Spleen (tissue), 11 donors: ENCODE data around the gene C11orf24. TPM values are rescaled to one million over a fixed set of nuclear protein-coding genes. Genes with fewer than 3 reads are reported as not detected.

Experiments
- DNase-seq: peaks from one replicate; pipeline ENCODE4 v3.0.0-alpha.2; 2020
- H3K27ac ChIP-seq, 8 donors: fragments of 200-600 bp; sonication (generic) in 7 of 8; 1 replicate in 4 of 8; 2 replicates in 4 of 8; pipeline versions ENCODE4 v1.5.0 to v1.8.0; 2016 to 2021; ENCODE audit warnings: inconsistent platforms in 4 of 8, mild to moderate bottlenecking in 4 of 8, moderate library complexity in 1 of 8
- H3K27me3 ChIP-seq, 7 donors: fragments of 200-600 bp; sonication (generic) in 6 of 7; replicated peaks in 1 of 7; 1 replicate in 4 of 7; 2 replicates in 3 of 7; pipeline versions ENCODE4 v1.5.0 to v1.8.0; 2016 to 2021; ENCODE audit warnings: inconsistent platforms in 3 of 7, mild to moderate bottlenecking in 1 of 7
- H3K36me3 ChIP-seq, 6 donors: fragments of 200-600 bp; sonication (generic) in 5 of 6; 1 replicate in 4 of 6; 2 replicates in 2 of 6; pipeline versions ENCODE4 v1.5.0 to v1.8.0; 2016 to 2021; ENCODE audit warnings: inconsistent platforms in 2 of 6
- H3K4me1 ChIP-seq, 6 donors: fragments of 200-600 bp; sonication (generic) in 5 of 6; 1 replicate in 3 of 6; 2 replicates in 3 of 6; pipeline versions ENCODE4 v1.5.0 to v1.8.0; 2016 to 2021; ENCODE audit warnings: inconsistent platforms in 3 of 6
- H3K4me3 ChIP-seq, 8 donors: fragments of 200-600 bp; sonication (generic) in 7 of 8; 1 replicate in 4 of 8; 2 replicates in 4 of 8; pipeline versions ENCODE4 v1.5.0 to v1.8.0; 2016 to 2021; ENCODE audit warnings: inconsistent platforms in 4 of 8, mild to moderate bottlenecking in 4 of 8, moderate library complexity in 2 of 8
- H3K9me3 ChIP-seq, 8 donors: fragments of 200-600 bp; sonication (generic) in 7 of 8; 1 replicate in 4 of 8; 2 replicates in 4 of 8; pipeline versions ENCODE4 v1.5.0 to v1.8.0; 2016 to 2021; ENCODE audit warnings: inconsistent platforms in 4 of 8
- POLR2A ChIP-seq, 3 donors: fragments of 450-650 bp; IDR thresholded peaks; one replicate each; pipeline ENCODE4 v1.5.1; 2017; ENCODE audit warnings: antibody characterized with exemption in 3 of 3, mild to moderate bottlenecking in 1 of 3
- POLR2AphosphoS5 ChIP-seq, 3 donors: sonication (generic); formaldehyde crosslinking; IDR thresholded peaks; one replicate each; pipeline ENCODE4 v1.5.1; 2017; ENCODE audit warnings: antibody characterized with exemption in 3 of 3
- WGBS, 5 donors: extraction: QIAGEN DNeasy Blood & Tissue Kit in 3 of 5; methylation state at CpG; one replicate each; pipeline versions ENCODE4 v1.1.5 to v1.1.7; 2013 to 2018; 5-methylcytosine and 5-hydroxymethylcytosine counted together
- intact Hi-C: fragments of 100-400 bp; cut with DNase I; formaldehyde crosslinking; loops from one replicate; pipeline ENCODE4 v1.15.0; 2023; ENCODE audit warnings: low total_unique reads
- polyA plus RNA-seq, 3 donors: library from polyadenylated mRNA; stranded (reverse); fragments of 200-250 nt; gene quantifications; one replicate each; pipeline ENCODE4 v1.2.1, GENCODE V29; 2013
- total RNA-seq, 7 donors: library from RNA; depleted of rRNA in 3 of 7; stranded (reverse); fragments of >200 nt in 3 of 7; fragmentation: NEBNext Ultra II Directional in 4 of 7; extraction: Animal tissue kit (Norgen Biotek cat#: 25700) in 4 of 7; gene quantifications; one replicate each; pipeline versions ENCODE4 v1.1.0 to v1.2.1, GENCODE V29; 2016 to 2021
- TF ChIP-seq, protein P1 (sequence below), 11 experiments: fragments of 200-600 bp in 7 of 11; fragments of 450-650 bp in 4 of 11; sonication (generic) in 4 of 11; IDR thresholded peaks in 8 of 11; conservative IDR thresholded peaks in 3 of 11; 1 replicate in 7 of 11; 2 replicates in 4 of 11; pipeline versions ENCODE4 v1.4.0 to v1.8.0; 2016 to 2021; ENCODE audit warnings: antibody characterized with exemption in 11 of 11, inconsistent platforms in 4 of 11, mild to moderate bottlenecking in 1 of 11
- donor health status: healthy with polysubstance abuse.
- donor health status: DM: no; HTN: no; CAD: no; lungs with moderate emphysema.
- donor health status: DM: no; HTN: no; CAD: no.
- donor health status: Bipolar disorder and iron deficiency.
- donor health status: healthy.
- donor health status: DM: no; HTN: no; CAD: no.
- donor health status: DM: yes; HTN: yes; CAD: no.

Gene C11orf24
- total and polyA plus RNA-seq, 10 donors = 15.9 to 36.0 (median 24.2) TPM

DNA sequence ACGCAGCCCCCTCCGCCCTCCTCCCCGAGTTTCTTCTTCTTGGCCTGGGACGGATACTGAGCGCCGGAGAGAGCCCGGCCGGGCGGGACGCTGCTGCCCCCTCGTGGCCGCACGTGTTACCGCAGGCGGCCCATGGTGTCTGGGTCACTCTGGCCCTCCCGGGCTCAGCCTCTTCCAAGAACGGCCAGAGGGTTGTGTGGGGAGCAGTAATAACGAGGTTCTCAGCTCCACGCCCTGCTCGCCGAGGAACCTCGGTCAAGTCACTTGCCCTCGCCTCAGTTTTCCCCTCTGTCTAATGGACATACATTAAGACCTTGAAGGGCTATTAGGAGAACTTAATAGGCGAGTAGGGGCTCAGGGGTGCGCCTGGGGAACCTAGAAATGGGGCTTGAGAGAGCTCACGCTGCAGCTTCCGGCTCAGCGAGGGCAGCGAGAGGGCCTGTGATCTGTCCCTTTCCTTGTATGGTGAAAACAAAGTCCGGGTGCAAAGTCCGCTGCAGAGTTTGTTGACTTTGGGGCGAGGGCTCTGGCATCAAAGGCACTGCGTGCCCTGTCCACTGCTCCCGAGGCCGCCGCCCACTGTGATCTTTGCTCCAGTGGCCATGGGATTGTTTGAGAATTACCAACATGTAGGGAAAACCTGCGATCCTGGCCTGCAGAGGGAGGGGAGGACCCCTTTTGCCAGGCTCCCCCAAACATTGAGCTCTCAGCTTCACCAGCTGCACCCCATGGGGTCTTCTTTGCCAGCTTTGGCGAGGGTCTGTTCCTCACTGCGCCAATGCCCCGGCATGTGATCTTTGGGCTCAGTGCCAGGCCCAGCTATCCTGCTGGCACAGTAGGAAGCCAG, 26.3 kb upstream of the C11orf24 start:
- 27 to 36% (median 31%) methylated on average over 26 to 40 of the region's 40 CpGs for WGBS, 5 donors
- H3K27ac ChIP-seq = no peak overlapping the region

DNA sequence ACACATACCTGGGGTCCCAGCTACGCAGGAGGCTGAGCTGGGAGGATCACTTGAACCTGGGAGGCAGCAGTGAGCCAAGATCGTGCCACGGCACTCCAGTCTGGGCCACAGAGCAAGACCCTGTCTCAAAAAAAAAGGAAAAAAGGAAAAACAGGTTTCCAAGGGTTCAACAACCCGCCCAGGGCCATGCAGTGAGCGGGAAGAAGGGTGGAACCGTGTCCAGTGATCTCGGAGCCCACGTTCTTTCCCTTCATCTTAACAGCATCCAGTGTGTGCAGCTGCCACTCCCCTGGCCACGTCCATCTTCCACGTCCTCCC, 25.7 kb upstream of the C11orf24 start:
- Histone ChIP-seq H3K4me1 (peaks cover 10 to 49% (median 29%) of the 10 kb centered on the region in 6 donors), H3K9me3 (no peaks in the 10 kb centered on the region), H3K27ac (no peak overlapping the region), H3K27me3 (peaks cover 0 to 6% (median 0%) of the 10 kb centered on the region in 7 donors), H3K4me3 (peak overlapping the region in 1 of 8 donors; percentile 39), H3K36me3 (no peaks in the 10 kb centered on the region)
- no peak for DNase-seq
- no peak for TF ChIP-seq POLR2AphosphoS5 (IDR thresholded peaks at IDR 0.05)
- TF ChIP-seq, protein P1, sequence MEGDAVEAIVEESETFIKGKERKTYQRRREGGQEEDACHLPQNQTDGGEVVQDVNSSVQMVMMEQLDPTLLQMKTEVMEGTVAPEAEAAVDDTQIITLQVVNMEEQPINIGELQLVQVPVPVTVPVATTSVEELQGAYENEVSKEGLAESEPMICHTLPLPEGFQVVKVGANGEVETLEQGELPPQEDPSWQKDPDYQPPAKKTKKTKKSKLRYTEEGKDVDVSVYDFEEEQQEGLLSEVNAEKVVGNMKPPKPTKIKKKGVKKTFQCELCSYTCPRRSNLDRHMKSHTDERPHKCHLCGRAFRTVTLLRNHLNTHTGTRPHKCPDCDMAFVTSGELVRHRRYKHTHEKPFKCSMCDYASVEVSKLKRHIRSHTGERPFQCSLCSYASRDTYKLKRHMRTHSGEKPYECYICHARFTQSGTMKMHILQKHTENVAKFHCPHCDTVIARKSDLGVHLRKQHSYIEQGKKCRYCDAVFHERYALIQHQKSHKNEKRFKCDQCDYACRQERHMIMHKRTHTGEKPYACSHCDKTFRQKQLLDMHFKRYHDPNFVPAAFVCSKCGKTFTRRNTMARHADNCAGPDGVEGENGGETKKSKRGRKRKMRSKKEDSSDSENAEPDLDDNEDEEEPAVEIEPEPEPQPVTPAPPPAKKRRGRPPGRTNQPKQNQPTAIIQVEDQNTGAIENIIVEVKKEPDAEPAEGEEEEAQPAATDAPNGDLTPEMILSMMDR (IDR thresholded peaks at IDR 0.05 in 8 of 11, conservative IDR thresholded peaks at IDR 0.05 in 3 of 11) = no peak
- no peak for TF ChIP-seq POLR2A (IDR thresholded peaks at IDR 0.05)
- WGBS, 5 donors = 42 to 50% (median 44%) methylated on average over 10 of the region's 10 CpGs
- intact Hi-C loops = loop anchor here (2.0 kb wide), 1 partner anchor 41 kb away; no protein-coding TSS in a partner anchor

More for the DNA sequence above, 26.3 kb upstream of the C11orf24 start:
- TF ChIP-seq POLR2A (IDR thresholded peaks at IDR 0.05) (no peak), POLR2AphosphoS5 (IDR thresholded peaks at IDR 0.05) (peak; percentile 47 to 81 (median 66))
- TF ChIP-seq, protein P1 (IDR thresholded peaks at IDR 0.05 in 8 of 11, conservative IDR thresholded peaks at IDR 0.05 in 3 of 11) = peak; percentile 96 to 99 (median 97)
- H3K36me3 ChIP-seq = no peaks in the 10 kb centered on the region
- peak overlapping the region in 1 of 8 donors; percentile 39 for H3K4me3 ChIP-seq
- H3K4me1 ChIP-seq = peaks cover 12 to 49% (median 29%) of the 10 kb centered on the region in 6 donors
- H3K27me3 ChIP-seq = peaks cover 0 to 6% (median 0%) of the 10 kb centered on the region in 7 donors
- no peaks in the 10 kb centered on the region for H3K9me3 ChIP-seq
- intact Hi-C loops = loop anchor here (2.0 kb wide), 1 partner anchor 41 kb away; no protein-coding TSS in a partner anchor
- DNase-seq = peak; percentile 95

GRCh38 chr11:68297052-68297378, 25.2 kb upstream of the C11orf24 start:
- WGBS, 5 donors = 83 to 95% (median 90%) methylated on average over 4 to 6 of the region's 6 CpGs
- no peak overlapping the region for H3K27ac ChIP-seq
- TF ChIP-seq, protein P1 (IDR thresholded peaks at IDR 0.05 in 8 of 11, conservative IDR thresholded peaks at IDR 0.05 in 3 of 11) = no peak
- TF ChIP-seq POLR2AphosphoS5 (IDR thresholded peaks at IDR 0.05) (no peak), POLR2A (IDR thresholded peaks at IDR 0.05) (no peak)
- intact Hi-C loops = loop anchor here (2.0 kb wide), 1 partner anchor 40 kb away; no protein-coding TSS in a partner anchor
- no peaks in the 10 kb centered on the region for H3K36me3 ChIP-seq
- H3K9me3 ChIP-seq = no peaks in the 10 kb centered on the region
- DNase-seq = no peak
- peaks cover 0 to 6% (median 0%) of the 10 kb centered on the region in 7 donors for H3K27me3 ChIP-seq
- peaks cover 10 to 49% (median 28%) of the 10 kb centered on the region in 6 donors for H3K4me1 ChIP-seq
- H3K4me3 ChIP-seq = no peak overlapping the region
